ENCODE data around the gene ZNF689. TPM values are rescaled to one million over a fixed set of nuclear protein-coding genes. Genes with fewer than 3 reads are reported as not detected.
A peak's percentile ranks its signal among the peaks of the same experiment; 100 is the strongest.

Gene ZNF689
- total RNA-seq, 6 experiments from 2014 or later = 3.9 to 5.8 (median 4.4) TPM

DNA sequence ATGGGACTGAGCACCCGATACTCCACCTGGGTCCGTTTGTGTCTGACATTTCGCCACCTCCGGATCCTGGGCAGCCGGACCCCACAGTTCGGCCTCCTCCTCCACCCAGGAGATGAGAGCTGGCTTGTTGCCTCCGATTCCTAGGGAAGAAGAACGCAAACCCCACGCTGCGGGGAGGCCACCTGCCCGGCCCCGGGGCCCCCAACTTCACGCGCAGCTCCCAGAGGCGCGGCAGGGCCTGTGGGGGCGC lies 52.6 kb downstream of the ZNF689 start:
- DNase-seq (peak in 1 of 3 donors; percentile 63), ATAC-seq (peak in 2 of 4 donors; percentile 1)
- Histone ChIP-seq H3K27ac (peak overlapping the region; percentile 90 to 94 (median 93)), H3K36me3 (peaks cover 0 to 13% (median 4%) of the 10 kb centered on the region in 4 donors), H3K27me3 (no peaks in the 10 kb centered on the region), H3K4me1 (peaks cover 0 to 15% (median 0%) of the 10 kb centered on the region in 4 donors), H3K4me3 (peak overlapping the region; percentile 71 to 96 (median 78)), H3K9me3 (no peaks in the 10 kb centered on the region)
- intact Hi-C loops (cut with DNase I) = no loop called here
- TF ChIP-seq, protein P1, sequence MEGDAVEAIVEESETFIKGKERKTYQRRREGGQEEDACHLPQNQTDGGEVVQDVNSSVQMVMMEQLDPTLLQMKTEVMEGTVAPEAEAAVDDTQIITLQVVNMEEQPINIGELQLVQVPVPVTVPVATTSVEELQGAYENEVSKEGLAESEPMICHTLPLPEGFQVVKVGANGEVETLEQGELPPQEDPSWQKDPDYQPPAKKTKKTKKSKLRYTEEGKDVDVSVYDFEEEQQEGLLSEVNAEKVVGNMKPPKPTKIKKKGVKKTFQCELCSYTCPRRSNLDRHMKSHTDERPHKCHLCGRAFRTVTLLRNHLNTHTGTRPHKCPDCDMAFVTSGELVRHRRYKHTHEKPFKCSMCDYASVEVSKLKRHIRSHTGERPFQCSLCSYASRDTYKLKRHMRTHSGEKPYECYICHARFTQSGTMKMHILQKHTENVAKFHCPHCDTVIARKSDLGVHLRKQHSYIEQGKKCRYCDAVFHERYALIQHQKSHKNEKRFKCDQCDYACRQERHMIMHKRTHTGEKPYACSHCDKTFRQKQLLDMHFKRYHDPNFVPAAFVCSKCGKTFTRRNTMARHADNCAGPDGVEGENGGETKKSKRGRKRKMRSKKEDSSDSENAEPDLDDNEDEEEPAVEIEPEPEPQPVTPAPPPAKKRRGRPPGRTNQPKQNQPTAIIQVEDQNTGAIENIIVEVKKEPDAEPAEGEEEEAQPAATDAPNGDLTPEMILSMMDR (IDR thresholded peaks at IDR 0.05) = no peak
- TF ChIP-seq POLR2A (IDR thresholded peaks at IDR 0.05) = no peak
- 0% methylated on average over 5 of the region's 17 CpGs for WGBS (ENCODE audit: insufficient coverage, low coverage, low lambda C conversion rate, missing lambda C conversion rate)

- H3K4me3 ChIP-seq = no peak overlapping the region
- no peaks in the 10 kb centered on the region for H3K27me3 ChIP-seq
- intact Hi-C loops (cut with DNase I) = no loop called here
- peaks cover 0 to 13% (median 4%) of the 10 kb centered on the region in 4 donors for H3K36me3 ChIP-seq
- H3K4me1 ChIP-seq = peaks cover 0 to 15% (median 0%) of the 10 kb centered on the region in 4 donors
- no peak for DNase-seq
- no peak overlapping the region for H3K27ac ChIP-seq
- H3K9me3 ChIP-seq = no peaks in the 10 kb centered on the region
- no peak for ATAC-seq
- no peak for TF ChIP-seq POLR2A (IDR thresholded peaks at IDR 0.05)
- TF ChIP-seq, protein P1 (IDR thresholded peaks at IDR 0.05) = no peak
- WGBS (ENCODE audit: insufficient coverage, low coverage, low lambda C conversion rate, missing lambda C conversion rate) = 52% methylated on average over 2 of the region's 10 CpGs
Measured at GRCh38 chr16:30556125-30556473, 54.1 kb downstream of the ZNF689 start.

DNA sequence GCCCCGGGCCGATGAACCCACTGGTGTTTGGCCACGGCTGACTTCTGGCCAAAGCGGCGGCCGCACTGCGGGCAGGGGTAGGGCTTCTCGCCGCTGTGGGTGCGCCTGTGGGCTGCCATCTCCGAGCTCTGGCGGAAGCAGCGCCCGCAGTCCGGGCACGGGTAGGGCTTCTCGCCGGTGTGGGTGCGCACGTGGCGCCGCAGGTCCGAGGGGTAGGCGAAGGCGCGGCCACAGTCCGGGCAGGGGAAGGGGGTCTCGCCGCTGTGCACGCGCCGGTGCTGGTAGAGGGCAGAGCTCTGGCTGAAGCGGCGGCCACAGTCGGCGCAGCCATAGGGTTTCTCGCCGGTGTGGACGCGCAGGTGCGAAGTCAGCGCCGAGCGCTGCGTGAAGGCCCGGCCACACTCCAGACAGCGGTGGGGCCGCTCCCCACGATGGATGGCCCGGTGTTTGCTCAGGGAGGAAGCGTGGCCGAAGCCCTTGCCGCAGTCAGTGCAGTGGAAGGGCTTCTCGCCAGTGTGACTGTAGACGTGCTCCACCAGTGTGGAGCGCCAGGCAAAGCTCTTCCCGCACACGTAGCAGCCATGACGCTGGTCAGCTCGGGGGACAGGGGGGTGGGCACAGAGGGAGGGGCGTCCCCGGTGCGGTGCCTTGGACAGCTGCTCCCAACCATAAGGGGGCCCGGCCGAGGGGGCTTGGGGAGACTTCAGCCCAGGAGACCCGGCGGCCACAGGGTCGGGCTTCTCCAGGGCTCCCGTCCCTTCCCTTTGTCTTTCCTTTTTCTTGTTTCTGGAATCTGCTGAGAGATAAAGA lies 54.7 kb downstream of the ZNF689 start:
- peaks cover 0 to 11% (median 0%) of the 10 kb centered on the region in 4 donors for H3K4me1 ChIP-seq

GRCh38 chr16:30554557-30555314 lies 55.5 kb downstream of the ZNF689 start:
- intact Hi-C loops (cut with DNase I) = no loop called here
- no peak for ATAC-seq
- Histone ChIP-seq H3K4me1 (peaks cover 0 to 11% (median 0%) of the 10 kb centered on the region in 4 donors), H3K4me3 (no peak overlapping the region), H3K36me3 (peaks cover 0 to 13% (median 4%) of the 10 kb centered on the region in 4 donors), H3K9me3 (no peaks in the 10 kb centered on the region), H3K27me3 (no peaks in the 10 kb centered on the region), H3K27ac (no peak overlapping the region)
- WGBS (ENCODE audit: insufficient coverage, low coverage, low lambda C conversion rate, missing lambda C conversion rate) = 67% methylated on average over 5 of the region's 18 CpGs
- TF ChIP-seq POLR2A (IDR thresholded peaks at IDR 0.05) = no peak
- TF ChIP-seq, protein P1 (IDR thresholded peaks at IDR 0.05) = no peak
- no peak for DNase-seq

More for the DNA sequence above, 54.7 kb downstream of the ZNF689 start:
- no peaks in the 10 kb centered on the region for H3K27me3 ChIP-seq
- WGBS (ENCODE audit: insufficient coverage, low coverage, low lambda C conversion rate, missing lambda C conversion rate) = 98% methylated on average over 9 of the region's 69 CpGs
- no peak for TF ChIP-seq POLR2A (IDR thresholded peaks at IDR 0.05)
- TF ChIP-seq, protein P1 (IDR thresholded peaks at IDR 0.05) = no peak
- H3K27ac ChIP-seq = no peak overlapping the region
- no peak overlapping the region for H3K4me3 ChIP-seq
- H3K9me3 ChIP-seq = no peaks in the 10 kb centered on the region
- peaks cover 0 to 13% (median 4%) of the 10 kb centered on the region in 4 donors for H3K36me3 ChIP-seq
- DNase-seq (no peak), ATAC-seq (no peak)
- intact Hi-C loops (cut with DNase I) = no loop called here
